GM18907 (cell line): ENCODE measurements around the gene ADGRF5.

ENCODE experiments used
- ATAC-seq: cut with Tn5 transposase; IDR thresholded peaks from one replicate; pipeline ENCODE4 v1.9.1; 2021; ENCODE audit warnings: mild to moderate bottlenecking, moderate library complexity; ENCODE audit not compliant: unreplicated experiment

ADGRF5 gene

DNA sequence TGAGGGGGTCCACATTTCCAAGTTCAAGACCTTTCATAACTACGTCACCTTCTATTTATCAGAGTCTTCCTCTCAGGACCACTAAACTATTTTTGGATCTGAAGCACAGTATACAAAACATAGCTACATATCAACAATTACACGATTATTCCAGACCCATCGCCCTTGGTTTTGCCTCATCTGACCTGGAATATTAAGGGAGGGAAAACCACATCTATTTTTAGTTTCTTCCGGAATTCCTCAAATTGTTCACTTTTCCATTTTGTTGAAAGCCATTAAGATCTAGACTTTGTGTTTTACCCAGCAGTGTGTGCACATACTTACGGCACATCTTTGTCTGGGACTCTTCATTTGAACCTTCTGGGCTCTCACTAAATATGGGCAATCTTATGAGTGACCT lies 12.0 kb upstream of the ADGRF5 start:
- ATAC-seq = no peak

- no peak for ATAC-seq
These were observed 11.0 kb upstream of the ADGRF5 start for GRCh38 chr6:46932526-46933319.

- no peak for ATAC-seq
These were observed 9.7 kb upstream of the ADGRF5 start for GRCh38 chr6:46931416-46931815.

DNA sequence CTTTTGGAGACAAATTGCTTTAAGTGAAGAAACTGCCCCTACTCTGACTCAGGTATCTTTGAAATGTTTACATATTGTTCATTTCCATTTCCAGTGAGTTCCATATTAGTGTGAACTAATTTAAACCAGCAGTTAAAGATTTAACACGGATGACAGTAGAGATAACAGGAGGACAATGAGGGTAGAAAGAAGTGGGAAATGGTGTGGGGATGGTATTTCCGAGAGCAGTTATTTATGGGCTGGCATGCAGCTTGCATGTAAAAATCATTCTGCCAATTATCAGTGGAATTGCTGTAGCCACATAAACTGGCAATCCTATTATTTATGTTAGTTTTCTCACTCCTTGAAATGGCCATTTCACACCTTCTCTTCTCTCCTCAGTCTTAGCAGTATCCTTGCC lies 8.6 kb upstream of the ADGRF5 start:
- no peak for ATAC-seq

- no peak for ATAC-seq
These were observed 5.3 kb upstream of the ADGRF5 start for GRCh38 chr6:46927066-46927465.

GRCh38 chr6:46926481-46926880 lies 4.7 kb upstream of the ADGRF5 start:
- ATAC-seq = no peak

GRCh38 chr6:46925563-46926253 lies 4.0 kb upstream of the ADGRF5 start:
- ATAC-seq = no peak

DNA sequence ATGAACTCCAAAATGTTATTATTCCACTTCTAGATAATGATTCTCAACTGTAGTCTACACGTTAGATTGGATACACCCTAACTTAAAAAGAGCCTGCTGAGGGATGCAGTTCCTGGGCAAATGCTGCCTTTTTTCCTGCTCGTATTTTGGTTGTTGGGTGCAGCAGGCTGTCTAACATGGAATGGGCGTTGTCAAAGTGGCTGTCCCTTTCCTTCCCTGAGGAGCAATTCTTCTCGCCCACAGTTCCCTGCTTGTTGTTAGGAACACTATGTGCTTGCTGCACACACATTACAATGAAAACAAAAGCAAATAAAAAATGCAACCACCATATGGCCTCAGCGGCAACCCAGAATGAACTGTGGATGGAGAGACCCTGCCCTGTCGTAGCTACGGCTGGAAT lies 1.7 kb upstream of the ADGRF5 start:
- no peak for ATAC-seq

GRCh38 chr6:46921059-46921458 lies 679 bp downstream of the ADGRF5 start:
- no peak for ATAC-seq

- no peak for ATAC-seq
These were observed 2.9 kb downstream of the ADGRF5 start for GRCh38 chr6:46918806-46919205.

GRCh38 chr6:46917002-46917545 lies 4.7 kb downstream of the ADGRF5 start:
- no peak for ATAC-seq

- ATAC-seq = no peak
These were observed 5.9 kb downstream of the ADGRF5 start for GRCh38 chr6:46915866-46916265.

DNA sequence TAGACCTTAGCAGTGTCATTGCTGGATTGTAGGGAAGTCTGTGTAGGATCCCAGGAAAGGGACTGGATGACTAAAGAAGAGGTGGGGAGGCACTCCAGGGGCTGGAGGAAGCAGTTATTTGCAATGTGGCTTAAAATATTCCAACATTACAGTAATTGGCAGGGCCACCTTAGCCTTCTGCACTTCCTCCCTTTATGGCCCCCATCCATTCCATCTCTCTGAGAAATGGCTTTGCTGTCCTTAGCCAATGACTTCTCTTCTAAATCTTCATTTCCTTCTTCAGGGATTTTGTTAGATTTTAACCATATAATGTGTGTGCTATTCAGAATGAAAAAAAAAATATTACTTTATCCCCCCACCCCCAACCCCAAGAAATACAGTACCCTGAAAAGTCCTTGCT lies 6.4 kb downstream of the ADGRF5 start:
- ATAC-seq = no peak

DNA sequence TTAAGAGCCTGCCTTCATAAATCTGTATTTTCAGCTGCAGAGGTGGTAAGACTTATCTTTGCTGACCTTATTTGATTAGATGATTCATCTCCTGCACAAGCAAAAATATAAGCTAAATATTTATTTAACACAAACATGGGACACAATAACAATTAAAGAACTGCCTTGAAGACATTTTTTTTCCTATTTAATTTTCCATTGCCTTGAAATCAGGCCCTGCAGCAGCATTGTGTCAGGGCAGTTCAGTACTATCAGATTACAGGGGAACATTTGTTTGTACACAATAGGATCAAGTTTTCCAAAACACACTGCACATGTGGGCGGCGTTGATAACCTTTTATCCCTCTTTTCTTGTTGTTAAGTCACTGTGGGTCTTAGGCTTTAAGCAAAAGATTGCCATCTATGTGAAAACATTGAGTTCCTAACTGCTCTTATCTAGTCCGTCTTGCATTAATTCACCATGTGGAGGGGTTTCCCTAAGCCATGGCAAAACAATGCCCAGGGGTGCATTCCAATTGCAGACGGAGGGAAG lies 7.4 kb downstream of the ADGRF5 start:
- no peak for ATAC-seq

DNA sequence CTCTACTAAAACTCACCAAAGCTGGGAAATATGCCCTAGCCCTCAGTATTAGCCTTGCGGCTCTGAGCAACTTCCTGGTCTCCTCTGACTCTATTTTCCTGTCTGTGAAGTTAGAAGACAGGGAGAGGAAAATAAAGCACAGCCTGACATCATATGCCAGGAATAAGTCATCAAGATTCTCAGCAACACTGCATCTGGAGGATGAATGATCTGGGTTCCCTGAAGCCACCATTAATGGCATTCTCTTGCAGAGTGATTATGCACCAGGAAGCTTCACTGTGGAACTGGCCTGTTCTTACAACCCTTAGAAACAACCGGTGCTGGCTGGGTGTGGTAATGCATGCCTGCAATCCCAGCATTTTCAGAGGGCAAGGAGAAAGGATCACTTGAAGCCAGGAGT lies 12.4 kb downstream of the ADGRF5 start:
- ATAC-seq = no peak

GRCh38 chr6:46906776-46907175 lies 15.0 kb downstream of the ADGRF5 start:
- no peak for ATAC-seq

- ATAC-seq = no peak
These were observed 17.6 kb downstream of the ADGRF5 start for GRCh38 chr6:46904117-46904516.

DNA sequence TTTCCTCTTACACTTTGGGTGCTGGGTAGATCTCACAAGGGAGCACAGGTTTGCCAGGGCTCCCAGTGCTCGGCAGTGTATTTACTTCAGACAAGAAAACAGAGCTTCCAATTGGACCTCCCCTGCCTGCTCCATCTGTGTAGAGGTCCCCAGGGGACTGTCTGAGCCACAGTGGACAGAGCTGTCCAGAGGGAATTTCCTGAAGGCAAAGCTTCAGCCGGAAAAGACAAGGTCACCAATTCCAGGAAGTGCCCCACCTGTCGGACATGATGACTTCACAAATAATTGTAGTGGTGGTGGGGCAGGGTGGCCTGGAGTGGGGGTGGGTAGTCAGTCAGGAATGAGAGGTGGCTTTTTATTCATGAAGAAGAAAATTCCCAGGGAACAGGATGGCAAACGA lies 18.6 kb downstream of the ADGRF5 start:
- no peak for ATAC-seq

- no peak for ATAC-seq
These were observed 19.8 kb downstream of the ADGRF5 start for GRCh38 chr6:46901882-46902314.

- no peak for ATAC-seq
These were observed 21.5 kb downstream of the ADGRF5 start for GRCh38 chr6:46900266-46900665.

DNA sequence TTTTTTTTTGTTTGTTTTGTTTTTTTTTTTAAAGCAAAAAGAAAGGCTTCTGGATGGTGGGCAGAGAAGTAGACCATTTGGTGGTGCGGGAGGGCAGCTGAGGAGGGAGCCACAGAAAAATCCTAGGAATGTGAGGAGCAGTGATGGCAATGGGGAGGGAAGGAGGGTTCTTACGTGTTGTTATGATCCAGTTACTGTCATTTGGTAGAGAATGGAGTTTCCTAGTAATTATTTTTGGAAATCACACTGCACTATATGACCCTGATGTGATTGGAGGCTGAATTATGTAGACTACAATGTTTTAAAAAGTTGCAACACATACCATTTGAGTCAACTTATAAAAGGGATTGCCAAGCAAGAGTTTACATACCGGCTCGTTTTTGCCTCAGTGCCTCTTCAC lies 22.1 kb downstream of the ADGRF5 start:
- no peak for ATAC-seq

GRCh38 chr6:46898006-46898405 lies 23.7 kb downstream of the ADGRF5 start:
- ATAC-seq = no peak
